Neutrophil (primary cell): ENCODE results near the gene NDP.
"Not testable (repeated sequence)": the region's sequence is repeated elsewhere in the genome, so short reads cannot be mapped to it uniquely, and the experiment has no call there.

Experiments
- H3K27ac ChIP-seq: fragments of 200-600 bp; sonication (generic); 2 replicates; pipeline ENCODE4 v1.5.1; 2016; ENCODE audit warnings: mild to moderate bottlenecking, moderate library complexity
- H3K27me3 ChIP-seq: fragments of 200-600 bp; sonication (generic); 2 replicates; pipeline ENCODE4 v1.6.0; 2016; ENCODE audit warnings: mild to moderate bottlenecking
- H3K36me3 ChIP-seq: fragments of 200-600 bp; sonication (generic); 2 replicates; pipeline ENCODE4 v1.5.1; 2017
- H3K4me1 ChIP-seq, 2 experiments: fragments of 200-600 bp in 1 of 2; sonication (generic) in 1 of 2; 1 replicate in 1 of 2; 2 replicates in 1 of 2; pipeline versions ENCODE4 v1.5.1 to v1.6.1; 2013 to 2016; ENCODE audit warnings: low read depth in 1 of 2, low read length in 1 of 2, mild to moderate bottlenecking in 1 of 2, moderate library complexity in 1 of 2; ENCODE audit not compliant: control insufficient read depth in 1 of 2, insufficient read depth in 1 of 2
- H3K4me3 ChIP-seq, 2 experiments: fragments of 200-600 bp in 1 of 2; sonication (generic) in 1 of 2; 1 replicate in 1 of 2; 2 replicates in 1 of 2; pipeline ENCODE4 v1.5.1; 2013 to 2016; ENCODE audit warnings: low read depth in 1 of 2, low read length in 1 of 2, mild to moderate bottlenecking in 1 of 2, moderate library complexity in 1 of 2
- H3K9me3 ChIP-seq: fragments of 200-600 bp; sonication (generic); 2 replicates; pipeline ENCODE4 v1.5.1; 2016
- CTCF ChIP-seq: fragments of 200-600 bp; sonication (generic); IDR thresholded peaks from 2 replicates; pipeline ENCODE4 v1.5.1; 2016; ENCODE audit warnings: antibody characterized with exemption

The NDP gene

GRCh38 chrX:43949669-43950068 is 23.5 kb downstream of the NDP start:
- no peaks in the 10 kb centered on the region for H3K9me3 ChIP-seq
- TF ChIP-seq CTCF = no peak
- no peak overlapping the region for H3K4me3 ChIP-seq
- no peaks in the 10 kb centered on the region for H3K36me3 ChIP-seq
- peaks cover 18% of the 10 kb centered on the region for H3K27me3 ChIP-seq
- no peaks in the 10 kb centered on the region for H3K4me1 ChIP-seq
- no peak overlapping the region for H3K27ac ChIP-seq

GRCh38 chrX:43940816-43941474 is 32.2 kb downstream of the NDP start:
- Histone ChIP-seq H3K27ac (no peak overlapping the region), H3K4me1 (no peaks in the 10 kb centered on the region), H3K9me3 (no peaks in the 10 kb centered on the region), H3K4me3 (no peak overlapping the region), H3K27me3 (no peaks in the 10 kb centered on the region), H3K36me3 (no peaks in the 10 kb centered on the region)
- TF ChIP-seq CTCF = no peak

GRCh38 chrX:43939187-43939926 is 33.8 kb downstream of the NDP start:
- no peak for TF ChIP-seq CTCF
- H3K9me3 ChIP-seq = no peaks in the 10 kb centered on the region
- no peaks in the 10 kb centered on the region for H3K4me1 ChIP-seq
- H3K27me3 ChIP-seq = no peaks in the 10 kb centered on the region
- H3K27ac ChIP-seq = no peak overlapping the region
- H3K36me3 ChIP-seq = no peaks in the 10 kb centered on the region
- H3K4me3 ChIP-seq = no peak overlapping the region

GRCh38 chrX:43922032-43922431 is 51.2 kb downstream of the NDP start:
- not testable (repeated sequence) for H3K4me3 ChIP-seq, H3K4me1 ChIP-seq, H3K36me3 ChIP-seq, H3K27me3 ChIP-seq, H3K9me3 ChIP-seq, H3K27ac ChIP-seq

GRCh38 chrX:43910772-43911171 is 62.4 kb downstream of the NDP start:
- H3K4me1 ChIP-seq, H3K36me3 ChIP-seq, H3K9me3 ChIP-seq, H3K27me3 ChIP-seq, H3K4me3 ChIP-seq, H3K27ac ChIP-seq: not testable (repeated sequence)

- Histone ChIP-seq H3K4me3 (no peak overlapping the region), H3K27ac (no peak overlapping the region), H3K27me3 (no peaks in the 10 kb centered on the region), H3K9me3 (no peaks in the 10 kb centered on the region), H3K36me3 (no peaks in the 10 kb centered on the region), H3K4me1 (no peaks in the 10 kb centered on the region)
- TF ChIP-seq CTCF = no peak
Observed at GRCh38 chrX:43910012-43910411, 63.2 kb downstream of the NDP start.
